HG02623 (cell line): ENCODE results near the gene EMILIN3.

Experiments
- ATAC-seq: cut with Tn5 transposase; IDR thresholded peaks from one replicate; pipeline ENCODE4 v1.9.1; 2021; ENCODE audit warnings: moderate library complexity; ENCODE audit not compliant: unreplicated experiment

EMILIN3 gene

GRCh38 chr20:41392295-41392694, 25.7 kb upstream of the EMILIN3 start:
- no peak for ATAC-seq

- no peak for ATAC-seq
Measured at GRCh38 chr20:41391587-41392001, 25.0 kb upstream of the EMILIN3 start.

GRCh38 chr20:41390889-41391288, 24.3 kb upstream of the EMILIN3 start:
- no peak for ATAC-seq

DNA sequence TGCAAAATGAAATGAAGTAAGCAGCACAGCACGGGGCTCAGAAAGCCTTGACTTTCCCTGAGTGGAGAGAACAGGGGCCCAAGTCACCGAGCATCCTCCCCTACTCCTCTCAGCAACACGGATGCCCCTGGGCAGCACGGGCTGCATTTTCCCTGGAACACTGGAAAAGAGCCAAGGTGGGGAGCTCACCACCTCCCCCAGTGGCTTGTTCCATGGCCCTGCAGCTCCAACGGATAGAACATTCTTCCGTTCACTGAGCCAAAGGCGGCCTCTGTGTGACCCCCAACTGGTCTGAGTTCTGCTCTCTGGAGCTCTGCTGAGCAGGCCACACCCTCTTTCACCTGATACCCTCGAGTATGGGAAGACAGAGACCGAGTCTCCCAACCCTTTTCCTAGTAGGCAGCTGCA, 20.8 kb upstream of the EMILIN3 start:
- no peak for ATAC-seq

DNA sequence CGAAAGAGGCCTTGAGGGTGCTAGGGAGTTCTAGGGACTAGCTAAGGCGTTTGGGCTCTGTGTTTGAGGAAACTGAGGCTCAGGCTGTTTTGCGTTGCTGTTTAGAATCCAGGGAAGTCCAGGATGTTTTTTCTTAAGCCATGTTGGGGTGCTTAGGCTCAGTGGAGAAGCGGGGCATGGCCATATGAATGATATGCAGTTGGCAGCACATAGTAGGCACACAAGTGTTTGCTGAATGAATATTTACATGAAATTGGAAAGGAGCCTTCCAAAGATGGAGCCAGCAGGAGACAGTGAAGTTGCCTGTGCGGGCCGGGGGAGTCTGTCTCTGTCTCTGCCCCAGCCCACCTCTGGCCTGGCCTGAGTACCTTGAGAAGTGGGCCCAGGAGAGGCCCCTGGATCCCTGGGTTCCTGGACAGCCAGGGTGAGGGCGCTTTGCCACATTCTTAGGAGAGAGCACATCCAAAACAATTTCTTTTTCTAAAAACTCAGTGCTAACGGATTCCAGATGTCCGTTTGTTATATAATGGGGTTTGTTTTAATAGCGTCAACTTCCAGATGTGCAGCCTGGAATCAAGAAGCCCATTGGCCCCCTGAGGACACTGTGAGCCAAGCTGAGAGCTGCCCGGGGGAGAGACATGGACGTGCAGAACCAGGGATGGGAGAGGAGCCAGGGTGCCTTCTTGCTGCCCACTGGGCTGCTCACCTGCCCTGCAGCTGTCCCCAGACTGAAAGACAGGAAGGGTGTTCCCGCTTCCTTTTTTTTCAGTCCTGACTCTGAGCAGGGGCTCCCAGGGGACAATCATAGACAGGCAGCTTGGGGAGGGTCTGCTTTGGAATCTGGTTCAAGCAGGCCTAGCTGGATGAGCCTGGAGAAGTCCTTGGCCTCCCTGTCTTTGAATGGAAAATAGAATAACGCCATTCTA, 20.1 kb upstream of the EMILIN3 start:
- no peak for ATAC-seq

GRCh38 chr20:41382791-41383305, 16.2 kb upstream of the EMILIN3 start:
- ATAC-seq, result no peak

DNA sequence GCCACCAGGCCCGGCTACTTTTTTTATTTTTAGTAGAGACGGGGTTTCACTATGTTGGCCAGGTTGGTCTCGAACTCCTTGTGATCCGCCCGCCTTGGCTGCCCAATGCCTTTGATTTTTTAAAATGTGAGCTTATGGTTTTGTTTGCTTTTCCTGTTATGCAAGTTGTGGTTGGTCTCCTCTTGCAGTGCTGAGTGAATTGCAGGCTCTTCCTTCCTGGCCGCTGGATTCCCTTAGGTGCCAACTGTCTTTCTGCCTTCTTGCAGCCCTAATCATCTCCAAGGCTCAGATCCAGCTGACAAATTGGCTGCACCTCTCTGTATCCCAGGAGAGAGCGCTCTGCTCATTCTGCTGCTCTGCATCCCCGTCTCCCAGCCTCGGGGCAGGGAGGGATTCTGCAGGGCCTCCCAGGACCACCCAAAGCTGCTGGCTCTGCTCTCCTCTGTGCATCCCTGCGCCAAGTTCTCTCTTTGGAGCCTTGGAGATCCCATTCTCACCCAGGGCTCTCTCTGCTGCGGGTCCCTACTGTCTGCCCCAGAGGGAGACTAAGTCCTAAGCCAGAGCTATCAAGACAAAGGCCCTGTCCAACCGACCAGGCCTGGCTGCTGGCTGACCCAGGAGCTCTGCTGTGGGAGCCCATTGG, 14.1 kb upstream of the EMILIN3 start:
- ATAC-seq, result no peak

- no peak for ATAC-seq
Measured at GRCh38 chr20:41379551-41379950, 12.9 kb upstream of the EMILIN3 start.

DNA sequence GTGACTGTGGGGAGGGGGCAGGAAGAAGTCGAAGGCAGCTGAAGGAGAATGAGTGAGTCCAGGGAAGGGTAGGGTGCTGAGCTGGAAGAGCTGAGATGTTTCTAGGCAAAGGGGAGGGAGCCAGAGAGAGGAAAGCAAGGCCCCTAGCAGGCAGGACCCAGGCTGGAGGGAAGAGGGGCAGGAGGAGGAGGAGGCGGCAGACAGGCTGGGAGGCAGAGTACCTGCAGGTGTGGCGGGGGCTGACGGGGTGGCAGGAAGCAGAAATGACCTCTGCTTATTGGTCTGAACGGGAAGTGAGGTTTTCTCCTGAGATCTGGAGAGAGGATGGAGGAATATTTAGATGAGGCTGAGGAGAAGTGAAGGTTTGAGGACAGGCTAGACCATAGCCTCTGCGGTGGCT, 10.7 kb upstream of the EMILIN3 start:
- ATAC-seq, result no peak

- ATAC-seq, result no peak
Measured at GRCh38 chr20:41376349-41376748, 9.7 kb upstream of the EMILIN3 start.

DNA sequence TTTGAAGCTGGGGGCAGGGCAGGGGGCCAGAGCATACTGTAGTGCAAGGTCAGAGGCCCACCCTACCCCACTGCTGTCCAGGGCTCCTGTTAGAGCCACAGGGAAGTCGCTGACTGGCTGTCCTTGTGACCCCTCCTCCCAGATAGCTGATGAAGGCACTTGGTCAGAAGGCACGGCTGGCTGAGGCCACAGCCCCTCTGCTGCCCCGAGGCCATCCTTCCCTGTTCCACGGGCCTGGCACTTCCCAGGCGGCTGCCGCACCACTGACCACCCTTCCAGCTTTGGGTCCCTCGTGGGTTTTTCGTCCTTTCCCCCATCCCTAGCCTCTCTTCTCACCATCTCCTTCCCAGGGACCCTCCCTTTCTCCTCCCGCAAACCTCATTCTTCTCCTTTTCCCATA, 9.2 kb upstream of the EMILIN3 start:
- no peak for ATAC-seq

DNA sequence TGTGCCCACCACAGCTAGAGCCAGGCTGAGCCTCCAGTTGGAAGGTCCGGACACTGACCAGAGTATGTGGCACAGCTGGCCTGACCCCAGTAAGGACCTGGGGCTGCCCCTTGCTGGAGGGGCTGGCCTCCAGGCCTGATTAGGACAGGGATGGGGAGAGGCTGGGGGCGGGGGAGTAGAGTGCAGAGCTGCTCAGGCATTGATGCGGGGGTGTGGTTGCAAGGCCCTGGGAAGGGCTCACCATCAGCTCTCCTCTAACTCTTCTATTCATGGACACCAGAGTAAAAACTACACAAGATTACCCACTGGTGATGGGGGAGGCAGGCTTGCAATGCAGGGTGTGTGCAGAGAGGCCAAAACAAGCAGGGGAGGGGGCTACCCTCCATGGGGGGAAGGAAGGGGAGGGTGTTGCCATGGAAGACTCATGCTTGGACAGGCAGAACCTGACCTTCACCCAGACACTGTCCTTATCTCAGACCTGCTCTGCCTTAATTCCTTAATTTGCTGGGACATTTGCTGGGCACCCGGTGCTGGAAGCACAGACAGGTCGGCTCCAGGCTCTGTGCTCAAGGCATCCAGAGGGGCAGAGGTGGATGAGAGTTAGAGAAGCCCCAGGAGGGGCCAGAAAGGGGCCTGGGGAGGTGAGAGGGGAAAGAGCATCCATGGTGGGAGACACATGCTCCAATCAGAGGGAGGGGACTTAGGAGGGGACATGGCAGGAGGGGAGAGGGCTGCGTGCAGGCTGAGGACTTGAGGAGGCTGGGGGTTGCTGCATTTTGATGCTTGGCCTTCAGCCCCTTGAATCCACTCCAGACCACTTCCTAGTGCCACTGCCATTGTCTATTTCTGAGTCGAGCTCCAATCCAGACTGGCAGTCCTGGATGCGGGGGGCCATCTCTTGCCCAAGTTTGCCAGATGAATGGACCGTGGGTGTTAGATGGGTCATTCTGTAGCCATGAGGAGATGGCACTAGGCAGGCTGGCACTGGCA, 7.6 kb upstream of the EMILIN3 start:
- no peak for ATAC-seq

- ATAC-seq, result no peak
Measured at GRCh38 chr20:41373251-41373783, 6.7 kb upstream of the EMILIN3 start.

DNA sequence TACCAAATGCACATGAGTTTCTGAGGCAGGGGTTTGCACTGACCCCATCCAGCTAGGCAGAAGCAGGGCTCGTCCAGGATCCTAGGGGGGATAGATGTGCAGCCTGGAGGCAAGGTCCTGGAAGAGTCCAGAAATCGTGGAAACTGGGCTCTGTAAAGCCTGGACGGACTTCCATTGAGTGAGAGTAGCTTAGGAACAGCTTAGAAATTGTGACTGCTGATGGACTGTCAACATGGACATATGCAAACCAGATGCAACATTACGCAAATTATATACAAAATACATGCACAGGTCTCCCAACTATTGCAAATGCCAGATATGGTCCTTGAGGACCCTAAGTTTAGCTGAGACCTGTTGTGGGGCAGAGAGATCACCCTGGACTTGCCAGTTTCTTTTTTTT, 4.8 kb upstream of the EMILIN3 start:
- no peak for ATAC-seq

DNA sequence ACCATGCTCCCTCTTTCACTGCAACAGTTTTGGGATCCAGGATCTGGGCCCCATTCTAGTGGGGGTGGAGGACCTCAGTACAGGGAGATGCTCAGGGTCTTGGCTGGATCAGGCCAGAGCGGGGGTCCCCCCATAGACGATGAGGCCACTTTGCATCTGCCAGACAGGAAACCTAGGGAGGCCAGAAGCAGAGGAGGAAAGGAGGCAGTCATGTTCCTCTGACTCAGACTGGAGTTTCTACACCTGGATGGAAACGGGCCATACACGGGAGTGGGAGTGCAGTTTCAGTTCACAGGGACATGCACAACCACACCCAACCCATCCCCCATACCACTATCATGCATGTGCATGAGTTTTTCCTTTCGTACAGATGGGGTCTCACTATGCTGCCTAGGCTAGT, 3.6 kb upstream of the EMILIN3 start:
- no peak for ATAC-seq

GRCh38 chr20:41369673-41370072, 3.1 kb upstream of the EMILIN3 start:
- ATAC-seq, result no peak

- ATAC-seq, result no peak
Measured at GRCh38 chr20:41367956-41368355, 1.3 kb upstream of the EMILIN3 start.

- ATAC-seq, result no peak
Measured at GRCh38 chr20:41367393-41367695, 726 bp upstream of the EMILIN3 start.

DNA sequence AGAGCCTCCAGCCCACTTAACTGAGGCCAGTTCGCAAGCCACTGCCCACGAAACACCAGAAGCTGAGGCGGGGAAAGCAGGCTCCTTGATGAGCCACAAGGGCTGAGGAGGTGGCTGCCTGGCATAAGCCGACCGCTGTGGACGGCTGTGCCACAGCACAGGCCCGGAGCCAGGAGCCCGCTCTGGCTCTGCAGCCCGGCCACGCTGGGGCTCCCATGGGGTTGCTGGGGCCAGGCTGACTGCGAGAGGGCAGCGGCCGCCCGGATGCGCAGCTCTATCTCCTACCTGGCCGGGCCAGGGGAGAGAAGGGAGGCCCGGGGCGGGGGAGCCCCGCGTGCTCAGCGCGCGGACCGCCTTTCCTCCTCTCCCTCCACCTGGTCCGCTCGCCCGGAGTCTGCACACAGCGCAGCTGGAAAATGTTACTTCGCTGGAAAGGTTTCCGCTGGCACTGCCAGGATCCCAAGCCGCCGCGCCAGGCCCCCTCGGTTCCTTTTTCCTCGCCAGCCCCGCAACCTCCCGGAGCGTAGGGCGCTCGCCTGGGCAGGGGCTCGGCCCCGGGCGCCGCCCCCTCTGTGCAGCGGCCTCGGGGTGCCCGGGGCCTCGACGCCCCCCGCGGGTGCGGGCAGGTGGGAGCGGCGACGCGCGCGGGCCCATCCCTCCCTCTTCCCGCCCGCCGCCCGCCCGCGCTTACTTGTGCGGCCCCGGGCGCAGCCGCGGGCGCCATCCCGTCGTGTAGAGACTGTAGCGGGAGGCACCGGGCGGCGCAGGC, 657 bp downstream of the EMILIN3 start:
- ATAC-seq, result no peak
